Loucy (cell line): ENCODE results near the gene TRIP13.

Experiments
- CTCF ChIP-seq: fragments of 200-600 bp; sonication (generic); conservative IDR thresholded peaks from 2 replicates; pipeline ENCODE4 v1.5.1; 2014; ENCODE audit warnings: mild to moderate bottlenecking, antibody characterized with exemption, low read length
- EZH2phosphoT487 ChIP-seq: fragments of 200-600 bp; IDR thresholded peaks from 2 replicates; pipeline ENCODE4 v1.6.1; 2018; ENCODE audit warnings: antibody characterized with exemption, mild to moderate bottlenecking, moderate library complexity, borderline replicate concordance

DNA sequence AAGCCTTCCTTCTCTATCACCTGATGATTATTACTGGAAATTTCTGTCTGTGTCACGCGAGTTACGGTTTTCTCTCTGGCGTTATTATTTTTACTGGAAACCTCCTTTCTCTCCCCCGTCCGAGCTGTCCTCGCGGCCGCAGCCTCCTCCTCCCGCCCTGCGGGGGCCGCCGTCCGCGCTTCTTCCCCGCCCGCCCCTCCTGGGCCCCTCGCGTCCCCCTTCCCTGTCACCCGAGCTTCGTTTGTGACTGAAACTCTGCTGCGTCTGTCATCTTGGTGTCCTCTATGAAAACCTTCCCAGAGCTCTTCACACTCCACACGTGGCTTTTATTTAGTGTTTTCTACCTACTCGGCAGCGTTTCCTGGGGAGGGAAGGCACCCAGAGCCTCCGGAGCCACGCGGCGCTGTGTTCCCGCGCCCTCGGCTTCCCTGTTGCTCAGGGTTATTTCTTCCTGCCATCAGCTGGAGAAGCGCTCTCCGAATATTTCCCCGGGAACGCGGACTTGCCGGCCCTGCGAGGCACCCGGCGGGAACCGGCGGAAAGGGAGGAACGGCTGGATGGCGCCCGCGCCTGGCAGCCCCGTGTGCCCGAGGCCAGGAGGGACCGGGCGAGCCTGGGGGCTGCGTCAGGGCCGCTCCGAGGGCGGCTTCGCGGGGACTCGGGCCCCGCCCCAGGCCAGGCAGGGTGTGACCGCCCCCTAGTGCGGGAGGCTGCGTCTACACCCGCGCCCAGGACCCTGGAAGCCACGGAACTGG, 33.9 kb downstream of the TRIP13 start:
- no peak for TF ChIP-seq CTCF
- no peak for TF ChIP-seq EZH2phosphoT487
